Keratinocyte (primary cell): ENCODE measurements around the gene FOS. TPM values are rescaled to one million over a fixed set of nuclear protein-coding genes. Genes with fewer than 3 reads are reported as not detected.

ENCODE experiments used
- DNase-seq: peaks from one replicate; pipeline ENCODE4 v3.0.0-alpha.2; 2011; ENCODE audit warnings: low read depth, missing footprints, low spot score
- FAIRE-seq: peaks from 2 replicates; lab custom pipeline; 2011; peaks lifted over from hg19 to GRCh38; lab: Jason Lieb, UNC
- H2AFZ ChIP-seq: 2 replicates; pipeline ENCODE4 v1.6.0; 2012; ENCODE audit warnings: low read length, control low read depth, inconsistent platforms; ENCODE audit not compliant: control insufficient read depth
- H3K27ac ChIP-seq: 2 replicates; pipeline ENCODE4 v1.5.1; 2011; ENCODE audit warnings: low read length; ENCODE audit not compliant: control insufficient read depth, insufficient read depth
- H3K27me3 ChIP-seq: 3 replicates; pipeline ENCODE4 v1.6.0; 2011; ENCODE audit warnings: low read length; ENCODE audit not compliant: control insufficient read depth, insufficient read depth; ENCODE audit errors: extremely low read depth
- H3K36me3 ChIP-seq, 2 experiments: 2 replicates in 1 of 2; 3 replicates in 1 of 2; pipeline ENCODE4 v1.5.1; 2011; ENCODE audit warnings: low read length in 2 of 2, mild to moderate bottlenecking in 1 of 2; ENCODE audit not compliant: control insufficient read depth in 2 of 2, insufficient read depth in 2 of 2; ENCODE audit errors: extremely low read depth in 1 of 2
- H3K4me1 ChIP-seq: 3 replicates; pipeline ENCODE4 v1.5.1; 2011; ENCODE audit warnings: low read length; ENCODE audit not compliant: control insufficient read depth, insufficient read depth; ENCODE audit errors: extremely low read depth
- H3K4me2 ChIP-seq: 3 replicates; pipeline ENCODE4 v1.6.0; 2011; ENCODE audit warnings: low read depth, low read length; ENCODE audit not compliant: control insufficient read depth, insufficient read depth; ENCODE audit errors: extremely low read depth
- H3K4me3 ChIP-seq, 3 experiments: fragments of 200-600 bp in 1 of 3; sonication (generic) in 1 of 3; 2 replicates in 2 of 3; 3 replicates in 1 of 3; pipeline ENCODE4 v1.5.1; 2011 to 2016; ENCODE audit warnings: low read length in 3 of 3, mild to moderate bottlenecking in 3 of 3, control low read depth in 2 of 3, inconsistent platforms in 1 of 3, low read depth in 1 of 3, mixed read lengths in 1 of 3, mixed run types in 1 of 3, moderate library complexity in 1 of 3; ENCODE audit not compliant: control insufficient read depth in 2 of 3, insufficient read depth in 2 of 3; ENCODE audit errors: extremely low read depth in 1 of 3
- H3K79me2 ChIP-seq: 2 replicates; pipeline ENCODE4 v1.6.0; 2012; ENCODE audit warnings: low read length; ENCODE audit not compliant: control insufficient read depth, insufficient read depth
- H3K9ac ChIP-seq: 3 replicates; pipeline ENCODE4 v1.6.0; 2011; ENCODE audit warnings: low read length; ENCODE audit not compliant: control insufficient read depth, insufficient read depth; ENCODE audit errors: extremely low read depth
- H3K9me1 ChIP-seq: 3 replicates; pipeline ENCODE4 v1.6.0; 2011; ENCODE audit warnings: low read length; ENCODE audit not compliant: control insufficient read depth, insufficient read depth; ENCODE audit errors: extremely low read depth
- H3K9me3 ChIP-seq: 2 replicates; pipeline ENCODE4 v1.5.1; 2012; ENCODE audit warnings: low read depth, low read length; ENCODE audit not compliant: control insufficient read depth
- H4K20me1 ChIP-seq: 3 replicates; pipeline ENCODE4 v1.6.0; 2011; ENCODE audit warnings: low read length; ENCODE audit not compliant: control insufficient read depth, insufficient read depth; ENCODE audit errors: extremely low read depth
- CTCF ChIP-seq, 3 experiments: IDR thresholded peaks in 1 of 3; conservative IDR thresholded peaks in 1 of 3; optimal IDR thresholded peaks in 1 of 3; 2 replicates in 2 of 3; 3 replicates in 1 of 3; pipeline versions ENCODE3 to v1.5.1; 2011; ENCODE audit warnings: low read length in 3 of 3, mild to moderate bottlenecking in 3 of 3, moderate library complexity in 2 of 3, control low read depth in 1 of 3, inconsistent platforms in 1 of 3; ENCODE audit not compliant: insufficient read depth in 2 of 3; ENCODE audit errors: extremely low read depth in 1 of 3
- EZH2 ChIP-seq: IDR thresholded peaks from one replicate; pipeline ENCODE4 v1.6.1; 2012; ENCODE audit warnings: inconsistent platforms, mild to moderate bottlenecking, low read length, moderate library complexity
- dilution Hi-C: fragments of 300-500 bp; cut with MboI; formaldehyde crosslinking; loops from one replicate; pipeline ENCODE4 v1.7.0; 2020; ENCODE audit warnings: low sequenced_read_pairs; ENCODE audit not compliant: extremely low pct_ligation_motif_present
- polyA plus RNA-seq, 5 experiments: library from polyadenylated mRNA; depleted of rRNA in 3 of 5; stranded (reverse) in 3 of 5; stranded (forward) in 1 of 5; unstranded in 1 of 5; fragments of >200 nt; gene quantifications; 1 replicate in 1 of 5; 2 replicates in 3 of 5; 3 replicates in 1 of 5; pipeline versions ENCODE4 v1.2.1 to v1.2.3, GENCODE V29; 2011 to 2012; ENCODE audit warnings: missing spikeins in 2 of 5, low read depth in 1 of 5, low replicate concordance in 1 of 5

The FOS gene
- polyA plus RNA-seq, 1 donor (not counting 4 experiments of a cell fraction or from before 2014, with no cell fraction given), result 121 TPM

GRCh38 chr14:75247939-75248338, 30.7 kb upstream of the FOS start:
- Histone ChIP-seq H3K36me3 (no peaks in the 10 kb centered on the region), H2AFZ (no peak overlapping the region), H3K9ac (no peak overlapping the region), H4K20me1 (no peaks in the 10 kb centered on the region), H3K4me2 (no peak overlapping the region), H3K79me2 (no peaks in the 10 kb centered on the region), H3K9me3 (no peaks in the 10 kb centered on the region), H3K4me1 (peaks cover 11% of the 10 kb centered on the region), H3K27me3 (no peaks in the 10 kb centered on the region), H3K9me1 (no peaks in the 10 kb centered on the region), H3K27ac (no peak overlapping the region), H3K4me3 (no peak overlapping the region)
- no peak for FAIRE-seq
- DNase-seq, result no peak
- dilution Hi-C loops, result no loop called here
- no peak for TF ChIP-seq CTCF (optimal IDR thresholded peaks at IDR 0.05 in 1 of 3, IDR thresholded peaks at IDR 0.05 in 1 of 3, conservative IDR thresholded peaks at IDR 0.05 in 1 of 3; ENCODE audit: extremely low read depth in 1 of 3, insufficient read depth in 2 of 3, low read length in 3 of 3)
- TF ChIP-seq EZH2, result no peak

GRCh38 chr14:75249251-75249957, 29.2 kb upstream of the FOS start:
- no peak overlapping the region for H2AFZ ChIP-seq

More at GRCh38 chr14:75249251-75249957, 29.2 kb upstream of the FOS start:
- FAIRE-seq, result no peak
- DNase-seq, result no peak
- Histone ChIP-seq H3K27me3 (no peaks in the 10 kb centered on the region), H3K9ac (no peak overlapping the region), H3K4me3 (no peak overlapping the region), H3K27ac (no peak overlapping the region), H3K9me1 (no peaks in the 10 kb centered on the region), H4K20me1 (no peaks in the 10 kb centered on the region), H3K4me2 (no peak overlapping the region), H3K4me1 (peaks cover 13% of the 10 kb centered on the region), H3K79me2 (no peaks in the 10 kb centered on the region), H3K9me3 (no peaks in the 10 kb centered on the region), H3K36me3 (no peaks in the 10 kb centered on the region)
- TF ChIP-seq CTCF (optimal IDR thresholded peaks at IDR 0.05 in 1 of 3, IDR thresholded peaks at IDR 0.05 in 1 of 3, conservative IDR thresholded peaks at IDR 0.05 in 1 of 3; ENCODE audit: extremely low read depth in 1 of 3, insufficient read depth in 2 of 3, low read length in 3 of 3) (no peak), EZH2 (no peak)
- dilution Hi-C loops, result no loop called here
